Measurements from ENCODE around the gene KIAA1671. TPM values are rescaled to one million over a fixed set of nuclear protein-coding genes. Genes with fewer than 3 reads are reported as not detected.

KIAA1671 gene
- total and polyA plus RNA-seq, 9 of the 15 experiments (the other 6 are each of a cell fraction or from before 2014, with no cell fraction given): under 0.01 to 0.11 (median 0.02) TPM; not detected in 5

GRCh38 chr22:25161916-25162530, 209.5 kb downstream of the KIAA1671 start:
- TF ChIP-seq RBM25 (IDR thresholded peaks at IDR 0.05; ENCODE audit: low read depth, low read length, severe bottlenecking): peak; percentile 83
- TF ChIP-seq ZNF146 (CRISPR knock-in tag; IDR thresholded peaks at IDR 0.05; ENCODE audit: unreplicated experiment): no peak
- TF ChIP-seq ZNF699 (CRISPR knock-in tag; IDR thresholded peaks at IDR 0.05; ENCODE audit: insufficient replicate concordance): no peak
- TF ChIP-seq ZNF57 (CRISPR knock-in tag; IDR thresholded peaks at IDR 0.05): no peak
- no peak for TF ChIP-seq EGR1 (conservative IDR thresholded peaks at IDR 0.05)
- no peak for TF ChIP-seq L3MBTL2 (IDR thresholded peaks at IDR 0.05)
- TF ChIP-seq SMARCA5 (IDR thresholded peaks at IDR 0.05): no peak
- TF ChIP-seq BDP1 (IDR thresholded peaks at IDR 0.05; ENCODE audit: insufficient read depth, insufficient read length): no peak
- Histone ChIP-seq H4K20me1 (replicated peaks; ENCODE audit: control insufficient read depth, insufficient read depth, low read length) (no peaks in the 10 kb centered on the region; the same call in 1 of the 2 replicates), H3K36me3 (ENCODE audit: control insufficient read depth, insufficient read depth, low read length) (no peaks in the 10 kb centered on the region), H3K9me3 (replicated peaks; ENCODE audit: control insufficient read depth, insufficient read depth, low read depth, low read length) (no peaks in the 10 kb centered on the region), H3K79me2 (ENCODE audit: control insufficient read depth, insufficient read depth, low read length) (no peaks in the 10 kb centered on the region), H3K4me1 (replicated peaks in 1 of 2; ENCODE audit: control insufficient read depth in 2 of 2, insufficient read depth in 2 of 2, low read length in 2 of 2) (no peaks in the 10 kb centered on the region), H2AFZ (ENCODE audit: low read depth, low read length) (no peak overlapping the region), H3K4me3 (no peak overlapping the region), H3K27ac (ENCODE audit: extremely low read depth, low read depth, low read length) (no peak overlapping the region), H3K27me3 (ENCODE audit: control insufficient read depth in 2 of 2, insufficient read depth in 2 of 2, low read length in 2 of 2) (no peaks in the 10 kb centered on the region; a peak in 1 of 5 replicates), H3K9me1 (ENCODE audit: control insufficient read depth, insufficient read depth, low read length) (no peaks in the 10 kb centered on the region), H3K9ac (ENCODE audit: insufficient read depth in 1 of 2, low read depth in 2 of 2, low read length in 2 of 2) (no peak overlapping the region; a peak in 1 of 4 replicates), H3K4me2 (ENCODE audit: insufficient read depth, low read length) (no peak overlapping the region)
- no TSS peak for BruUV-seq (replicated peaks)
- WGBS (ENCODE audit: insufficient coverage, low coverage, missing lambda C conversion rate): 0% methylated on average over 6 of the region's 6 CpGs
- in situ Hi-C loops (cut with MboI): no loop called here
- intact Hi-C loops (cut with micrococcal nuclease): no loop called here
- ATAC-seq (no peak), DNase-seq (ENCODE audit: extremely low read depth in 1 of 4, low spot score in 3 of 4) (no peak), FAIRE-seq (no peak)
- POLR2A ChIA-PET: no interaction called here
- CTCF ChIA-PET (ENCODE audit: low intra/inter-chr PET ratio): no interaction called here
